MM.1S (cell line): ENCODE data around the gene TCF20.

Source experiments
- DNase-seq: peaks from one replicate; pipeline ENCODE4 v3.0.0-alpha.2; 2015
- H2AFZ ChIP-seq: fragments of 300-600 bp; sonication (generic); 2 replicates; pipeline ENCODE4 v1.6.0; 2016; ENCODE audit warnings: antibody characterized with exemption, low read length
- H3F3A ChIP-seq: fragments of 300-600 bp; sonication (generic); 2 replicates; pipeline ENCODE4 v1.6.1; 2016; ENCODE audit warnings: mild to moderate bottlenecking, antibody characterized with exemption, low read length, moderate library complexity, mixed read lengths; ENCODE audit not compliant: insufficient read depth
- H3K27ac ChIP-seq: fragments of 300-600 bp; sonication (generic); 2 replicates; pipeline ENCODE4 v1.5.1; 2016; ENCODE audit warnings: mild to moderate bottlenecking, low read length
- H3K27me3 ChIP-seq: fragments of 300-600 bp; sonication (generic); replicated peaks from 2 replicates; pipeline ENCODE4 v1.6.0; 2016; ENCODE audit warnings: low read length; ENCODE audit not compliant: insufficient read depth
- H3K36me3 ChIP-seq: fragments of 300-600 bp; sonication (generic); replicated peaks from 2 replicates; pipeline ENCODE4 v1.6.1; 2016; ENCODE audit warnings: mild to moderate bottlenecking, low read length, mixed read lengths; ENCODE audit not compliant: insufficient read depth
- H3K4me1 ChIP-seq: fragments of 300-600 bp; sonication (generic); 2 replicates; pipeline ENCODE4 v1.6.1; 2016; ENCODE audit warnings: low read length, mixed read lengths
- H3K4me2 ChIP-seq: fragments of 300-600 bp; sonication (generic); 2 replicates; pipeline ENCODE4 v1.6.0; 2016; ENCODE audit warnings: low read depth, low read length
- H3K4me3 ChIP-seq: fragments of 300-600 bp; sonication (generic); 2 replicates; pipeline ENCODE4 v1.5.1; 2016; ENCODE audit warnings: low read length, mixed read lengths
- H3K79me2 ChIP-seq: fragments of 300-600 bp; sonication (generic); 2 replicates; pipeline ENCODE4 v1.6.1; 2016; ENCODE audit warnings: mixed run types, low read length, mixed read lengths
- H3K9ac ChIP-seq: fragments of 300-600 bp; sonication (generic); 2 replicates; pipeline ENCODE4 v1.6.1; 2016; ENCODE audit warnings: low read length, mixed read lengths
- H3K9me2 ChIP-seq: fragments of 300-600 bp; sonication (generic); replicated peaks from 2 replicates; pipeline ENCODE4 v1.6.1; 2016; ENCODE audit warnings: mild to moderate bottlenecking, low read length, mixed read lengths; ENCODE audit not compliant: insufficient read depth
- H3K9me3 ChIP-seq: fragments of 300-600 bp; sonication (generic); replicated peaks from 2 replicates; pipeline ENCODE4 v1.6.1; 2016; ENCODE audit warnings: mild to moderate bottlenecking, low read length, mixed read lengths; ENCODE audit not compliant: insufficient read depth
- H4K20me1 ChIP-seq: fragments of 300-600 bp; sonication (generic); 2 replicates; pipeline ENCODE4 v1.6.1; 2016; ENCODE audit warnings: mild to moderate bottlenecking, low read length, moderate library complexity, mixed read lengths; ENCODE audit not compliant: insufficient read depth
- EZH2 ChIP-seq: fragments of 300-600 bp; sonication (generic); optimal IDR thresholded peaks from 2 replicates; pipeline ENCODE3; 2017; ENCODE audit warnings: low read depth, mild to moderate bottlenecking, antibody characterized with exemption, low read length, mixed read lengths
- EZH2phosphoT487 ChIP-seq: fragments of 300-600 bp; sonication (generic); IDR thresholded peaks from 2 replicates; pipeline ENCODE4 v1.6.1; 2018; ENCODE audit warnings: antibody characterized with exemption, low read length
- TF ChIP-seq, protein P1 (sequence below): fragments of 300-600 bp; sonication (generic); IDR thresholded peaks from 2 replicates; pipeline ENCODE4 v1.5.1; 2016; ENCODE audit warnings: antibody characterized with exemption, low read length, mixed read lengths

The TCF20 gene

DNA sequence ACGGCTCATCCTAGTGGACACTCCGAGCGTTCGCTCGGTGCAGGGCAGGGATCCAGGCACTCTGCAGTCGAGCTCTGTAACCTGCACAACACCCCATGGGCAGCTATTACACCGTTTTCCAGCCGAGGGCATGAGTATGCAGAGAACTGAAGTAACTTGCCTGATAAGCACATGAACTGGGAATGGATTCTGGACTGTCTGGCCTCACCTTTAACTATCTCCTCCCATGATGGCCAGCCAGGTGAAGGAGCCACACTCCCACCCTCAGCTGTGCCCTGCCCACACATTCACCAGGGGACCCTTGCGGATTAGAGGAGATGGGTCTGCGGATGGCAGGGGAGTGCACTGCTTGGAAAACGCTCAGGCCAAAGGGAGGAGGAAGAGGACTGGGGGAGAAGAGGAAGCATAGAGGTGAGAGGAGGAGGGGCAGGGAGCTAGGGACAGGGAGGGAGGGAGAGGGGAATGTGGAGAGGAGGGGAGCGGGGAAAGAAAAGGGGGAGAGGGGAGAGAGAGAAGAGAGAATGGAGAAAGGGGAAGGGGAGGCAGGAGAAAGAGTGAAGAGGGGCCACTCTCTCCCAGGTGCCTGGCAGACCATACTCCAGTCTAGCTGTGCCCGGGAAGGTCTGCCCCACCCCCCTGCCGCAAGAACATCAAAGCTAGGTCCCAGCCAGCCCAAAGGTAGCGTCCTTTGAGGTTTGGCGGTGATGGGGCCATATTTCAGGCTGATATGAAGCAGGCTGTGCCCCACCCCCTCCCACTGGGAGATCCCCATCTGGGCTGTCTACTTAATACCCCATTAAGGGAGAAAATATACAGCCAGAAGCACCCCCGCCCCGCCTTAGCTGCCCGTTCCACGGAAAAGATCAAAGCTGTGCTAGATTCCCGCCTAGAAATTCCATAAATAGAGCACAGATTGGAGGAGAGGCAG lies 33.2 kb upstream of the TCF20 start:
- Histone ChIP-seq H3K79me2 (no peaks in the 10 kb centered on the region), H3K27me3 (peaks cover 75% of the 10 kb centered on the region), H3K27ac (no peak overlapping the region), H3K9me2 (no peaks in the 10 kb centered on the region), H3K9ac (no peak overlapping the region), H3K4me3 (no peak overlapping the region), H3K4me2 (no peak overlapping the region), H3K9me3 (no peaks in the 10 kb centered on the region), H3F3A (no peaks in the 10 kb centered on the region), H4K20me1 (no peaks in the 10 kb centered on the region), H2AFZ (no peak overlapping the region), H3K4me1 (no peaks in the 10 kb centered on the region), H3K36me3 (no peaks in the 10 kb centered on the region)
- no peak for DNase-seq
- TF ChIP-seq EZH2phosphoT487 = no peak
- TF ChIP-seq EZH2 = no peak
- TF ChIP-seq, protein P1, sequence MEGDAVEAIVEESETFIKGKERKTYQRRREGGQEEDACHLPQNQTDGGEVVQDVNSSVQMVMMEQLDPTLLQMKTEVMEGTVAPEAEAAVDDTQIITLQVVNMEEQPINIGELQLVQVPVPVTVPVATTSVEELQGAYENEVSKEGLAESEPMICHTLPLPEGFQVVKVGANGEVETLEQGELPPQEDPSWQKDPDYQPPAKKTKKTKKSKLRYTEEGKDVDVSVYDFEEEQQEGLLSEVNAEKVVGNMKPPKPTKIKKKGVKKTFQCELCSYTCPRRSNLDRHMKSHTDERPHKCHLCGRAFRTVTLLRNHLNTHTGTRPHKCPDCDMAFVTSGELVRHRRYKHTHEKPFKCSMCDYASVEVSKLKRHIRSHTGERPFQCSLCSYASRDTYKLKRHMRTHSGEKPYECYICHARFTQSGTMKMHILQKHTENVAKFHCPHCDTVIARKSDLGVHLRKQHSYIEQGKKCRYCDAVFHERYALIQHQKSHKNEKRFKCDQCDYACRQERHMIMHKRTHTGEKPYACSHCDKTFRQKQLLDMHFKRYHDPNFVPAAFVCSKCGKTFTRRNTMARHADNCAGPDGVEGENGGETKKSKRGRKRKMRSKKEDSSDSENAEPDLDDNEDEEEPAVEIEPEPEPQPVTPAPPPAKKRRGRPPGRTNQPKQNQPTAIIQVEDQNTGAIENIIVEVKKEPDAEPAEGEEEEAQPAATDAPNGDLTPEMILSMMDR = no peak

DNA sequence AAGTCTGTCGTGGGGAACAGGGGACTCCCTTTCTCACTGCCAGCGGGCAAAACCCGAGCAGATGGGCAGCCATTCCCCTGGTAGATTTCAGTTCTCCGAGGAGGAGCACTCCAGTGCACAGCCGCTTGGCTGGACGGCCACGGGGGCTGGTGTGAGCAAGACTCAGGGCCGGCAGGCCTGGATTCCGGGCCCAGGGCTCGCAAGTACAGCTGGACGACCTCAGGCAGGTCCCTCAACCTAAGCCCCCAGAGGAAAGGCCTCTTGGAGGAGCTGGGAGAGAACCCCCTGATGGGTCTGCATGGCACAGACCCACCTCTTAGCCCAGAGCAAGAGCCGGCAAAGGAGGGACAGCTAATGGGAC lies 31.3 kb upstream of the TCF20 start:
- Histone ChIP-seq H3K9me2 (no peaks in the 10 kb centered on the region), H3K27me3 (peaks cover 56% of the 10 kb centered on the region), H2AFZ (no peak overlapping the region), H3K4me2 (no peak overlapping the region), H4K20me1 (no peaks in the 10 kb centered on the region), H3K79me2 (no peaks in the 10 kb centered on the region), H3K36me3 (no peaks in the 10 kb centered on the region), H3K4me3 (no peak overlapping the region), H3K4me1 (no peaks in the 10 kb centered on the region), H3K9ac (no peak overlapping the region), H3F3A (no peaks in the 10 kb centered on the region), H3K9me3 (no peaks in the 10 kb centered on the region), H3K27ac (no peak overlapping the region)
- TF ChIP-seq, protein P1 = no peak
- TF ChIP-seq EZH2phosphoT487 (no peak), EZH2 (no peak)
- no peak for DNase-seq

DNA sequence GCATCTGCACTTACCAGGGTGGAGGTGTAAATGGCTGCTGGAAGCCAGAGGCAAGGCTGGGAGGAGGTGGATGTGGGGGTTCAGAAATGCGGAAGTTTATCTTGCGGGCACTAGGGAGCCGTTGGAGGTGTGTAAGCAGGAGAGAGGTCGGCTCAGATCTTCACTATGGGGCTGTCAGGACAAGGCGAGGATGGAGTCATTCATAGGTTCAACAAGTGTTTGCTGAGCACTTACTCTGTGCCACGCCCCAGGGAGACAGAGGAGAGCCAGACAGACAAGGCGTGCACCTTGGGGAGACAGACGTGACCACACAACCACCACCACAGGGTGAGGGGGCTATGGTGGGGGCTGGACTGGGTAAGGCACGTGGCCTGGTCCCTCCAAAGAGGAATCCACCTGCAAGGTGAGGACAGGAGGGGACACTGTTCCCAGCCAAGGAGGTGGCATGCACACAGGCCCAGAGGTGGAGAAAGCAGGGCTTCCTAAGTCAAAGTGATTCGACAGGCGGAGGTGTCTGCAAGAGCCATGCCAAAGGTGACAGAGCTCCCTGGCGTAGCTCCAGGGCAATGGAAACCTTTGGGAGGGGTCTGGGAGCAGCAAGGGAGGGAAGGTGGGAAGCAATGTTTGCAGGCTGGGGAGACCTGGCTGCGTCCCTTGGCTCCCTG lies 30.8 kb upstream of the TCF20 start:
- Histone ChIP-seq H3K9ac (no peak overlapping the region), H3K36me3 (no peaks in the 10 kb centered on the region), H3F3A (no peaks in the 10 kb centered on the region), H2AFZ (no peak overlapping the region), H3K4me3 (no peak overlapping the region), H3K79me2 (no peaks in the 10 kb centered on the region), H3K27ac (no peak overlapping the region), H3K4me1 (no peaks in the 10 kb centered on the region), H3K9me3 (no peaks in the 10 kb centered on the region), H3K27me3 (peaks cover 50% of the 10 kb centered on the region), H3K4me2 (no peak overlapping the region), H4K20me1 (no peaks in the 10 kb centered on the region), H3K9me2 (no peaks in the 10 kb centered on the region)
- DNase-seq = no peak
- no peak for TF ChIP-seq EZH2phosphoT487
- TF ChIP-seq, protein P1 = no peak
- TF ChIP-seq EZH2 = no peak
